Tibial artery (tissue), 4 donors: ENCODE measurements around the gene INAFM1.
"Not testable (repeated sequence)": the region's sequence is repeated elsewhere in the genome, so short reads cannot be mapped to it uniquely, and the experiment has no call there.

ENCODE experiments used
- DNase-seq, 2 donors: peaks; one replicate each; pipeline ENCODE4 v3.0.0-alpha.2; 2019
- H3K27ac ChIP-seq, 2 donors: fragments of 200-600 bp; sonication (generic) in 1 of 2; 1 replicate in 1 of 2; 2 replicates in 1 of 2; pipeline ENCODE4 v1.5.1; 2018 to 2019; ENCODE audit warnings: mild to moderate bottlenecking in 1 of 2
- H3K27me3 ChIP-seq, 2 donors: fragments of 200-600 bp; sonication (generic) in 1 of 2; one replicate each; pipeline versions ENCODE4 v1.5.1 to v1.6.0; 2016 to 2019
- H3K36me3 ChIP-seq, 3 donors: fragments of 200-600 bp; sonication (generic) in 2 of 3; one replicate each; pipeline ENCODE4 v1.5.1; 2016 to 2019; ENCODE audit warnings: mild to moderate bottlenecking in 2 of 3
- H3K4me1 ChIP-seq, 4 donors: fragments of 200-600 bp; sonication (generic) in 2 of 4; 1 replicate in 3 of 4; 2 replicates in 1 of 4; pipeline ENCODE4 v1.5.1; 2016 to 2019
- H3K4me3 ChIP-seq, 2 donors: fragments of 200-600 bp; sonication (generic) in 1 of 2; 1 replicate in 1 of 2; 2 replicates in 1 of 2; pipeline ENCODE4 v1.5.1; 2018 to 2019; ENCODE audit warnings: mild to moderate bottlenecking in 2 of 2
- H3K9me3 ChIP-seq, 3 donors: fragments of 200-600 bp; sonication (generic) in 1 of 3; one replicate each; pipeline ENCODE4 v1.5.1; 2016 to 2019
- CTCF ChIP-seq, 2 experiments: fragments of 200-600 bp in 1 of 2; fragments of 450-650 bp in 1 of 2; IDR thresholded peaks; one replicate each; pipeline ENCODE4 v1.5.1; 2017 to 2019; ENCODE audit warnings: antibody characterized with exemption in 2 of 2, mild to moderate bottlenecking in 1 of 2, moderate library complexity in 1 of 2
- intact Hi-C: fragments of 100-400 bp; cut with DNase I; formaldehyde crosslinking; loops from one replicate; pipeline ENCODE4 v1.15.0; 2023; ENCODE audit warnings: low total_unique reads

Gene INAFM1

GRCh38 chr19:47275791-47276461 is 1.2 kb downstream of the INAFM1 start:
- H3K4me1 ChIP-seq, result peaks cover 0 to 70% (median 45%) of the 10 kb centered on the region in 4 donors
- DNase-seq, result peak; percentile 72 to 83
- intact Hi-C loops, result no loop called here
- no peaks in the 10 kb centered on the region for H3K27me3 ChIP-seq
- H3K9me3 ChIP-seq, result no peaks in the 10 kb centered on the region
- H3K27ac ChIP-seq, result peak overlapping the region; percentile 89 to 99
- peaks cover 4 to 11% (median 11%) of the 10 kb centered on the region in 3 donors for H3K36me3 ChIP-seq
- no peak for TF ChIP-seq CTCF (IDR thresholded peaks at IDR 0.05)
- H3K4me3 ChIP-seq, result peak overlapping the region; percentile 76 to 98

GRCh38 chr19:47276513-47276912 is 1.8 kb downstream of the INAFM1 start:
- intact Hi-C loops, H3K9me3 ChIP-seq, H3K36me3 ChIP-seq, H3K27me3 ChIP-seq, DNase-seq: not testable (repeated sequence)
- H3K27ac ChIP-seq, result peak overlapping the region; percentile 89 to 99
- H3K4me1 ChIP-seq, result peaks cover 0 to 76% (median 45%) of the 10 kb centered on the region in 4 donors
- H3K4me3 ChIP-seq, result peak overlapping the region in 1 of 2 donors; percentile 10

- intact Hi-C loops, result loop anchor here (10.0 kb wide), 1 partner anchor 425 kb away; no protein-coding TSS in a partner anchor
- no peak for DNase-seq
- peak overlapping the region; percentile 30 to 89 for H3K27ac ChIP-seq
These were observed 5.6 kb downstream of the INAFM1 start for GRCh38 chr19:47280183-47280797.

GRCh38 chr19:47283405-47284059 is 8.8 kb downstream of the INAFM1 start:
- H3K9me3 ChIP-seq, result no peaks in the 10 kb centered on the region
- no peaks in the 10 kb centered on the region for H3K36me3 ChIP-seq
- intact Hi-C loops, result loop anchor here (10.0 kb wide), 1 partner anchor 421 kb away; no protein-coding TSS in a partner anchor
- no peak overlapping the region for H3K4me3 ChIP-seq
- no peaks in the 10 kb centered on the region for H3K27me3 ChIP-seq
- H3K4me1 ChIP-seq, result peaks cover 0 to 49% (median 19%) of the 10 kb centered on the region in 4 donors
- no peak for DNase-seq
- TF ChIP-seq CTCF (IDR thresholded peaks at IDR 0.05), result no peak
- H3K27ac ChIP-seq, result peak overlapping the region in 1 of 2 donors; percentile 26

More at GRCh38 chr19:47280183-47280797, 5.6 kb downstream of the INAFM1 start:
- Histone ChIP-seq H3K27me3 (no peaks in the 10 kb centered on the region), H3K4me1 (peaks cover 0 to 80% (median 43%) of the 10 kb centered on the region in 4 donors), H3K4me3 (no peak overlapping the region), H3K9me3 (no peaks in the 10 kb centered on the region), H3K36me3 (no peaks in the 10 kb centered on the region)
- peak in 1 of 2 experiments; percentile 15 for TF ChIP-seq CTCF (IDR thresholded peaks at IDR 0.05)

GRCh38 chr19:47284324-47284899 is 9.7 kb downstream of the INAFM1 start:
- DNase-seq, result no peak
- intact Hi-C loops, result loop anchor here (10.0 kb wide), 1 partner anchor 420 kb away; no protein-coding TSS in a partner anchor

More at GRCh38 chr19:47284324-47284899, 9.7 kb downstream of the INAFM1 start:
- Histone ChIP-seq H3K4me1 (peaks cover 0 to 47% (median 15%) of the 10 kb centered on the region in 4 donors), H3K27ac (no peak overlapping the region), H3K4me3 (no peak overlapping the region), H3K27me3 (no peaks in the 10 kb centered on the region), H3K9me3 (no peaks in the 10 kb centered on the region), H3K36me3 (no peaks in the 10 kb centered on the region)
- TF ChIP-seq CTCF (IDR thresholded peaks at IDR 0.05), result peak; percentile 78 to 92
